ENCODE results near the gene MAML2. TPM values are rescaled to one million over a fixed set of nuclear protein-coding genes. Genes with fewer than 3 reads are reported as not detected.

Gene MAML2
- total RNA-seq, 1 experiment from 2014 or later = 2.9 TPM

- POLR2A ChIA-PET = no interaction called here
- TF ChIP-seq REST (IDR thresholded peaks at IDR 0.05; ENCODE audit: insufficient read depth in 1 of 2, low read depth in 2 of 2, low read length in 1 of 2) = no peak
- TF ChIP-seq TCF7L2 (IDR thresholded peaks at IDR 0.05; ENCODE audit: low read depth, low read length) = no peak
- no peak for TF ChIP-seq POLR2AphosphoS5 (IDR thresholded peaks at IDR 0.05; ENCODE audit: low read depth, low read length)
- TF ChIP-seq, protein P1, sequence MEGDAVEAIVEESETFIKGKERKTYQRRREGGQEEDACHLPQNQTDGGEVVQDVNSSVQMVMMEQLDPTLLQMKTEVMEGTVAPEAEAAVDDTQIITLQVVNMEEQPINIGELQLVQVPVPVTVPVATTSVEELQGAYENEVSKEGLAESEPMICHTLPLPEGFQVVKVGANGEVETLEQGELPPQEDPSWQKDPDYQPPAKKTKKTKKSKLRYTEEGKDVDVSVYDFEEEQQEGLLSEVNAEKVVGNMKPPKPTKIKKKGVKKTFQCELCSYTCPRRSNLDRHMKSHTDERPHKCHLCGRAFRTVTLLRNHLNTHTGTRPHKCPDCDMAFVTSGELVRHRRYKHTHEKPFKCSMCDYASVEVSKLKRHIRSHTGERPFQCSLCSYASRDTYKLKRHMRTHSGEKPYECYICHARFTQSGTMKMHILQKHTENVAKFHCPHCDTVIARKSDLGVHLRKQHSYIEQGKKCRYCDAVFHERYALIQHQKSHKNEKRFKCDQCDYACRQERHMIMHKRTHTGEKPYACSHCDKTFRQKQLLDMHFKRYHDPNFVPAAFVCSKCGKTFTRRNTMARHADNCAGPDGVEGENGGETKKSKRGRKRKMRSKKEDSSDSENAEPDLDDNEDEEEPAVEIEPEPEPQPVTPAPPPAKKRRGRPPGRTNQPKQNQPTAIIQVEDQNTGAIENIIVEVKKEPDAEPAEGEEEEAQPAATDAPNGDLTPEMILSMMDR (IDR thresholded peaks at IDR 0.05) = no peak
- no peak for TF ChIP-seq SIN3A (IDR thresholded peaks at IDR 0.05; ENCODE audit: borderline replicate concordance, insufficient read depth, low read depth, low read length)
- Histone ChIP-seq H3K4me1 (ENCODE audit: control insufficient read depth, insufficient read depth, low read length) (0 out of 2 replicates have a peak, but pooled peaks cover 6% of the 10 kb centered on the region), H3K27ac (ENCODE audit: low read length) (no peak overlapping the region), H3K27me3 (ENCODE audit: control insufficient read depth, insufficient read depth, low read length) (no peaks in the 10 kb centered on the region), H3K36me3 (ENCODE audit: control insufficient read depth, insufficient read depth, low read length) (no peaks in the 10 kb centered on the region), H3K4me3 (ENCODE audit: low read depth in 2 of 2, low read length in 2 of 2) (no peak overlapping the region), H3K9me3 (ENCODE audit: control insufficient read depth, insufficient read depth, low read depth, low read length) (no peaks in the 10 kb centered on the region)
- DNase-seq (ENCODE audit: low read depth, low spot score) (no peak), ATAC-seq (no peak)
- BruUV-seq (replicated peaks) = no TSS peak
- CTCF ChIA-PET = no interaction called here
- in situ Hi-C loops (cut with HindIII; ENCODE audit: low pct_unique_long_range_greater_than_20kb, low sequenced_read_pairs) (no loop called here), intact Hi-C loops (cut with micrococcal nuclease; ENCODE audit: unreplicated experiment) (no loop called here)
These were observed 327.0 kb downstream of the MAML2 start for GRCh38 chr11:96015906-96016565.

- POLR2A ChIA-PET = no interaction called here
- no TSS peak for BruUV-seq (replicated peaks)
- ATAC-seq = no peak
- TF ChIP-seq REST (IDR thresholded peaks at IDR 0.05; ENCODE audit: insufficient read depth in 1 of 2, low read depth in 2 of 2, low read length in 1 of 2) (no peak), SIN3A (IDR thresholded peaks at IDR 0.05; ENCODE audit: borderline replicate concordance, insufficient read depth, low read depth, low read length) (no peak), POLR2AphosphoS5 (IDR thresholded peaks at IDR 0.05; ENCODE audit: low read depth, low read length) (no peak), TCF7L2 (IDR thresholded peaks at IDR 0.05; ENCODE audit: low read depth, low read length) (no peak)
- TF ChIP-seq, protein P1 (IDR thresholded peaks at IDR 0.05) = no peak
- H3K4me1 ChIP-seq (ENCODE audit: control insufficient read depth, insufficient read depth, low read length) = 0 out of 2 replicates have a peak, but pooled peaks cover 6% of the 10 kb centered on the region
- in situ Hi-C loops (cut with HindIII; ENCODE audit: low pct_unique_long_range_greater_than_20kb, low sequenced_read_pairs) (no loop called here), intact Hi-C loops (cut with micrococcal nuclease; ENCODE audit: unreplicated experiment) (no loop called here)
- no peak for DNase-seq (ENCODE audit: low read depth, low spot score)
- no peaks in the 10 kb centered on the region for H3K9me3 ChIP-seq (ENCODE audit: control insufficient read depth, insufficient read depth, low read depth, low read length)
- no peak overlapping the region for H3K27ac ChIP-seq (ENCODE audit: low read length)
- CTCF ChIA-PET = interaction anchor here (0.5 kb wide), 1 partner anchor 329 kb away, joined by 3 read pairs; the partner anchor contains the start of gene MAML2
- no peaks in the 10 kb centered on the region for H3K36me3 ChIP-seq (ENCODE audit: control insufficient read depth, insufficient read depth, low read length)
- H3K4me3 ChIP-seq (ENCODE audit: low read depth in 2 of 2, low read length in 2 of 2) = no peak overlapping the region
- H3K27me3 ChIP-seq (ENCODE audit: control insufficient read depth, insufficient read depth, low read length) = no peaks in the 10 kb centered on the region
These were observed 328.8 kb downstream of the MAML2 start for GRCh38 chr11:96014217-96014616.

All from Panc1 (cell line).